Glutamatergic neuron (in vitro differentiated cells): Measurements from ENCODE around the gene CORIN. TPM values are rescaled to one million over a fixed set of nuclear protein-coding genes. Genes with fewer than 3 reads are reported as not detected.

Source experiments
- DNase-seq: peaks from one replicate; pipeline ENCODE4 v3.0.0; 2022
- H3K27ac Mint-ChIP-seq: one replicate; pipeline ENCODE4 v1.8.0; 2020; ENCODE audit warnings: mild to moderate bottlenecking, mixed read lengths, inconsistent platforms; ENCODE audit not compliant: unreplicated experiment
- H3K27me3 Mint-ChIP-seq: one replicate; pipeline ENCODE4 v1.8.0; 2020; ENCODE audit warnings: mild to moderate bottlenecking, moderate library complexity, mixed read lengths, inconsistent platforms; ENCODE audit not compliant: unreplicated experiment
- H3K36me3 Mint-ChIP-seq: one replicate; pipeline ENCODE4 v1.8.0; 2020; ENCODE audit warnings: mild to moderate bottlenecking, mixed read lengths, inconsistent platforms; ENCODE audit not compliant: unreplicated experiment
- H3K4me1 Mint-ChIP-seq: one replicate; pipeline ENCODE4 v1.8.0; 2020; ENCODE audit warnings: mild to moderate bottlenecking, low read depth, mixed read lengths, inconsistent platforms; ENCODE audit not compliant: unreplicated experiment
- H3K4me3 Mint-ChIP-seq: one replicate; pipeline ENCODE4 v1.8.0; 2020; ENCODE audit warnings: mild to moderate bottlenecking, mixed read lengths, inconsistent platforms; ENCODE audit not compliant: unreplicated experiment
- H3K9me3 Mint-ChIP-seq: one replicate; pipeline ENCODE4 v1.8.0; 2020; ENCODE audit warnings: mild to moderate bottlenecking, moderate library complexity, mixed read lengths, inconsistent platforms; ENCODE audit not compliant: unreplicated experiment
- CTCF ChIP-seq: fragments of 200-600 bp; sonication (generic); IDR thresholded peaks from one replicate; pipeline ENCODE4 v1.5.0; 2021; ENCODE audit not compliant: partially characterized antibody, unreplicated experiment
- total RNA-seq: library from RNA; stranded (reverse); fragmentation: NEBNext Ultra II Directional; extraction: Animal tissue kit (Norgen Biotek cat#: 25700); gene quantifications from one replicate; pipeline ENCODE4 v1.2.1, GENCODE V29; 2021; ENCODE audit not compliant: unreplicated experiment

Gene CORIN
- total RNA-seq, 1 donor from 2014 or later: 0.32 TPM

GRCh38 chr4:47719576-47719975, 118.3 kb downstream of the CORIN start:
- no peak overlapping the region for H3K4me3 Mint-ChIP-seq
- no peaks in the 10 kb centered on the region for H3K9me3 Mint-ChIP-seq
- no peaks in the 10 kb centered on the region for H3K27me3 Mint-ChIP-seq
- no peak for TF ChIP-seq CTCF
- H3K36me3 Mint-ChIP-seq: no peaks in the 10 kb centered on the region
- H3K4me1 Mint-ChIP-seq: no peaks in the 10 kb centered on the region
- no peak overlapping the region for H3K27ac Mint-ChIP-seq
- DNase-seq: no peak

GRCh38 chr4:47718696-47719095, 119.2 kb downstream of the CORIN start:
- Mint-ChIP-seq H3K9me3 (no peaks in the 10 kb centered on the region), H3K4me1 (no peaks in the 10 kb centered on the region), H3K27ac (no peak overlapping the region), H3K36me3 (no peaks in the 10 kb centered on the region), H3K4me3 (no peak overlapping the region), H3K27me3 (no peaks in the 10 kb centered on the region)
- DNase-seq: no peak
- TF ChIP-seq CTCF: no peak

- Mint-ChIP-seq H3K4me1 (no peaks in the 10 kb centered on the region), H3K27ac (no peak overlapping the region), H3K36me3 (no peaks in the 10 kb centered on the region), H3K9me3 (no peaks in the 10 kb centered on the region), H3K27me3 (no peaks in the 10 kb centered on the region), H3K4me3 (no peak overlapping the region)
- TF ChIP-seq CTCF: no peak
- no peak for DNase-seq
These were observed 120.7 kb downstream of the CORIN start for GRCh38 chr4:47717188-47717587.

- Mint-ChIP-seq H3K9me3 (no peaks in the 10 kb centered on the region), H3K4me3 (no peak overlapping the region), H3K4me1 (no peaks in the 10 kb centered on the region), H3K27me3 (peaks cover 2% of the 10 kb centered on the region), H3K27ac (no peak overlapping the region), H3K36me3 (no peaks in the 10 kb centered on the region)
- no peak for DNase-seq
- TF ChIP-seq CTCF: no peak
These were observed 122.0 kb downstream of the CORIN start for GRCh38 chr4:47715716-47716416.

- Mint-ChIP-seq H3K36me3 (no peaks in the 10 kb centered on the region), H3K4me3 (no peak overlapping the region), H3K9me3 (no peaks in the 10 kb centered on the region), H3K27me3 (peaks cover 8% of the 10 kb centered on the region), H3K4me1 (no peaks in the 10 kb centered on the region), H3K27ac (no peak overlapping the region)
- TF ChIP-seq CTCF: no peak
- no peak for DNase-seq
These were observed 123.6 kb downstream of the CORIN start for GRCh38 chr4:47714269-47714668.
